K562 (cell line): ENCODE data around the gene KAT6B. TPM values are rescaled to one million over a fixed set of nuclear protein-coding genes. Genes with fewer than 3 reads are reported as not detected.

Experiments used
- ATAC-seq: fragments of 200-7000 bp; cut with Tn5 transposase; 3 replicates; pipeline ENCODE4 v1.9.1; 2020; ENCODE audit warnings: moderate library complexity
- BruUV-seq: library from RNA; stranded (reverse); fragments of 400-500 nt; replicated peaks from 2 replicates; lab custom pipeline; 2021; lab: Mats Ljungman, UMichigan
- CTCF ChIA-PET: fragments of 300-600 bp; formaldehyde crosslinking; extraction: SDS; loops from one replicate; lab custom pipeline; 2021; ENCODE audit warnings: low intra/inter-chr PET ratio; lab: Yijun Ruan, JAX
- POLR2A ChIA-PET: fragments of 300-600, 350-650 bp; sonication (Branson Sonifier 250); formaldehyde crosslinking; extraction: SDS; loops from one replicate; lab custom pipeline; 2021; ENCODE audit warnings: antibody characterized with exemption, inconsistent platforms; lab: Yijun Ruan, JAX
- DNase-seq, 4 experiments: peaks; one replicate each; pipeline versions ENCODE4 v3.0.0 to v3.0.0-alpha.2; 2011 to 2018; ENCODE audit warnings: low spot score in 3 of 4, mixed read lengths in 3 of 4; ENCODE audit errors: extremely low read depth in 1 of 4
- FAIRE-seq: peaks from 2 replicates; lab custom pipeline; 2011; peaks lifted over from hg19 to GRCh38; lab: Jason Lieb, UNC
- H2AFZ ChIP-seq: 2 replicates; pipeline ENCODE4 v1.6.0; 2011; ENCODE audit warnings: low read depth, low read length, control low read depth, inconsistent platforms
- H3K27ac ChIP-seq: fragments of 200-600 bp; 3 replicates; pipeline ENCODE4 v1.8.0; 2011; ENCODE audit warnings: low read depth, mild to moderate bottlenecking, control low read depth, inconsistent platforms, low read length, moderate library complexity, mixed read lengths; ENCODE audit errors: extremely low read depth
- H3K27me3 ChIP-seq, 2 experiments: fragments of 300-600 bp in 1 of 2; 2 replicates in 1 of 2; 3 replicates in 1 of 2; pipeline versions ENCODE4 v1.6.0 to v1.8.0; 2011; ENCODE audit warnings: inconsistent platforms in 2 of 2, low read length in 2 of 2, mild to moderate bottlenecking in 1 of 2, mixed read lengths in 1 of 2, moderate library complexity in 1 of 2; ENCODE audit not compliant: control insufficient read depth in 2 of 2, insufficient read depth in 2 of 2
- H3K36me3 ChIP-seq: fragments of 300-600 bp; 3 replicates; pipeline ENCODE4 v1.8.0; 2011; ENCODE audit warnings: mild to moderate bottlenecking, low read length, inconsistent platforms; ENCODE audit not compliant: control insufficient read depth, insufficient read depth
- H3K4me1 ChIP-seq, 2 experiments: fragments of 200-600 bp in 1 of 2; replicated peaks in 1 of 2; 2 replicates in 1 of 2; 3 replicates in 1 of 2; pipeline versions ENCODE4 v1.5.1 to v1.8.0; 2011; ENCODE audit warnings: inconsistent platforms in 2 of 2, low read length in 2 of 2, mild to moderate bottlenecking in 1 of 2, mixed read lengths in 1 of 2, moderate library complexity in 1 of 2; ENCODE audit not compliant: control insufficient read depth in 2 of 2, insufficient read depth in 2 of 2
- H3K4me2 ChIP-seq: 2 replicates; pipeline ENCODE4 v1.6.1; 2011; ENCODE audit warnings: low read length, control low read depth, inconsistent platforms, mixed read lengths; ENCODE audit not compliant: insufficient read depth
- H3K4me3 ChIP-seq: fragments of 200-600 bp; sonication (generic), shearing (Covaris generic); 2 replicates; pipeline ENCODE4 v1.5.1; 2016; ENCODE audit warnings: control low read depth, inconsistent platforms
- H3K79me2 ChIP-seq: fragments of 200-600 bp; 3 replicates; pipeline ENCODE4 v1.8.0; 2011; ENCODE audit warnings: low read length, inconsistent platforms; ENCODE audit not compliant: control insufficient read depth, insufficient read depth
- H3K9ac ChIP-seq, 2 experiments: 2 replicates each; pipeline versions ENCODE4 v1.6.0 to v1.6.1; 2011; ENCODE audit warnings: low read depth in 2 of 2, low read length in 2 of 2, control low read depth in 1 of 2, inconsistent platforms in 1 of 2, mild to moderate bottlenecking in 1 of 2, mixed read lengths in 1 of 2; ENCODE audit not compliant: insufficient read depth in 1 of 2
- H3K9me1 ChIP-seq: one replicate; pipeline ENCODE4 v1.6.0; 2011; ENCODE audit warnings: inconsistent platforms, mild to moderate bottlenecking, low read length, moderate library complexity; ENCODE audit not compliant: control insufficient read depth, insufficient read depth
- H3K9me3 ChIP-seq: replicated peaks from 2 replicates; pipeline ENCODE4 v1.5.1; 2011; ENCODE audit warnings: low read depth, low read length, inconsistent platforms; ENCODE audit not compliant: control insufficient read depth, insufficient read depth
- H4K20me1 ChIP-seq: replicated peaks from 2 replicates; pipeline ENCODE4 v1.6.1; 2011; ENCODE audit warnings: low read length, inconsistent platforms, mixed read lengths; ENCODE audit not compliant: control insufficient read depth, insufficient read depth
- BMI1 ChIP-seq: fragments of 150-350 bp; IDR thresholded peaks from 2 replicates; pipeline ENCODE4 v1.6.1; 2014; ENCODE audit warnings: low read length
- DNMT1 ChIP-seq: fragments of 450-650 bp; IDR thresholded peaks from 2 replicates; pipeline ENCODE4 v1.6.1; 2016; ENCODE audit warnings: antibody characterized with exemption, mild to moderate bottlenecking
- GABPB1 ChIP-seq: sonication (generic); formaldehyde crosslinking; IDR thresholded peaks from 2 replicates; pipeline ENCODE4 v1.8.0; 2022; ENCODE audit warnings: mild to moderate bottlenecking, missing genetic modification reagents
- KAT8 ChIP-seq: fragments of 450-650 bp; IDR thresholded peaks from 2 replicates; pipeline ENCODE4 v1.6.1; 2016; ENCODE audit warnings: low read depth, mild to moderate bottlenecking
- NCOA4 ChIP-seq: fragments of 450-650 bp; IDR thresholded peaks from 2 replicates; pipeline ENCODE4 v1.6.1; 2018; ENCODE audit warnings: mild to moderate bottlenecking; ENCODE audit not compliant: partially characterized antibody
- NONO ChIP-seq, 2 experiments: fragments of 200-400 bp in 1 of 2; fragments of 450-650 bp in 1 of 2; formaldehyde crosslinking in 1 of 2; IDR thresholded peaks; 2 replicates each; pipeline ENCODE4 v1.6.1; 2017; ENCODE audit warnings: low read depth in 2 of 2, mild to moderate bottlenecking in 2 of 2, moderate library complexity in 2 of 2, low read length in 1 of 2
- XRCC3 ChIP-seq: fragments of 450-650 bp; IDR thresholded peaks from 2 replicates; pipeline ENCODE4 v1.6.1; 2017; ENCODE audit warnings: mild to moderate bottlenecking, moderate library complexity
- ZBTB8A ChIP-seq: fragments of 450-650 bp; IDR thresholded peaks from 2 replicates; pipeline ENCODE4 v1.6.1; 2018; ENCODE audit warnings: mild to moderate bottlenecking, moderate library complexity; ENCODE audit not compliant: partially characterized antibody
- ZC3H8 ChIP-seq: fragments of 450-650 bp; IDR thresholded peaks from 2 replicates; pipeline ENCODE4 v1.6.1; 2017
- ZNF175 ChIP-seq: fragments of 200-800 bp; sonication (Bioruptor generic); IDR thresholded peaks from 2 replicates; pipeline ENCODE4 v1.6.1; 2016; ENCODE audit warnings: low read depth, mild to moderate bottlenecking, missing genetic modification characterization, missing compliant biosample characterization
- ZNF445 ChIP-seq: fragments of 250-450 bp; sonication (Bioruptor Pico); IDR thresholded peaks from 2 replicates; pipeline ENCODE4 v1.4.0; 2020; ENCODE audit warnings: low read depth, mild to moderate bottlenecking, moderate library complexity
- ZNF586 ChIP-seq: fragments of 450-650 bp; formaldehyde crosslinking; conservative IDR thresholded peaks from 2 replicates; pipeline ENCODE4 v1.4.0; 2020; ENCODE audit warnings: mild to moderate bottlenecking, moderate library complexity
- WGBS: fragments of 100-300 bp; shearing (Covaris generic); methylation state at CpG from one replicate; pipeline ENCODE4 v1.1.6; 2016; ENCODE audit warnings: low coverage, mixed read lengths; ENCODE audit not compliant: insufficient coverage; ENCODE audit errors: missing lambda C conversion rate; 5-methylcytosine and 5-hydroxymethylcytosine counted together
- in situ Hi-C: fragments of 300-500 bp; cut with MboI; formaldehyde crosslinking; loops from 4 replicates; pipeline ENCODE4 v1.15.0; 2018; ENCODE audit warnings: inconsistent platforms, mixed read lengths
- intact Hi-C: fragments of 100-400 bp; cut with micrococcal nuclease; formaldehyde crosslinking; loops from 2 replicates; pipeline ENCODE4 v1.14.2; 2022
- polyA plus RNA-seq, 8 experiments: library from polyadenylated mRNA; depleted of rRNA in 4 of 8; stranded (reverse) in 5 of 8; unstranded in 3 of 8; fragments of >200 nt; fragmentation: Nextera tagmentation in 2 of 8; fragmentation: Illumina TruSeq in 1 of 8; extraction: Ambion mirVana in 2 of 8; extraction: Trizol in 1 of 8; gene quantifications; 2 replicates each; pipeline versions ENCODE4 v1.2.1 to v1.2.3, GENCODE V29; 2011 to 2014; ENCODE audit warnings: inconsistent platforms in 1 of 8, missing spikeins in 1 of 8
- total RNA-seq, 7 experiments: library from RNA; depleted of rRNA in 6 of 7; stranded (reverse); fragments of >200 nt in 6 of 7; fragmentation: Illumina TruSeq in 2 of 7; extraction: Trizol in 2 of 7; gene quantifications; 2 replicates each; pipeline versions ENCODE4 v1.2.1 to v1.2.3, GENCODE V29; 2011 to 2021; ENCODE audit warnings: low replicate concordance in 1 of 7
- TF ChIP-seq, protein P1 (sequence below): sonication (generic); formaldehyde crosslinking; IDR thresholded peaks from 2 replicates; pipeline ENCODE4 v1.8.0; 2022; ENCODE audit warnings: mild to moderate bottlenecking, missing genetic modification reagents
- TF ChIP-seq, protein P2 (sequence below): sonication (generic); formaldehyde crosslinking; IDR thresholded peaks from 2 replicates; pipeline ENCODE4 v1.8.0; 2022; ENCODE audit warnings: mild to moderate bottlenecking, missing genetic modification reagents
- TF ChIP-seq, protein P3 (sequence below): sonication (generic); formaldehyde crosslinking; IDR thresholded peaks from 2 replicates; pipeline ENCODE4 v1.8.1; 2023; ENCODE audit warnings: mild to moderate bottlenecking, missing genetic modification reagents
- TF ChIP-seq, protein P4 (sequence below): sonication (generic); formaldehyde crosslinking; IDR thresholded peaks from 2 replicates; pipeline ENCODE4 v1.8.0; 2022; ENCODE audit warnings: mild to moderate bottlenecking, missing genetic modification reagents, borderline replicate concordance

The KAT6B gene
- total and polyA plus RNA-seq, 9 of the 15 experiments (the other 6 are each of a cell fraction or from before 2014, with no cell fraction given) = 1.4 to 9.2 (median 6.8) TPM

DNA sequence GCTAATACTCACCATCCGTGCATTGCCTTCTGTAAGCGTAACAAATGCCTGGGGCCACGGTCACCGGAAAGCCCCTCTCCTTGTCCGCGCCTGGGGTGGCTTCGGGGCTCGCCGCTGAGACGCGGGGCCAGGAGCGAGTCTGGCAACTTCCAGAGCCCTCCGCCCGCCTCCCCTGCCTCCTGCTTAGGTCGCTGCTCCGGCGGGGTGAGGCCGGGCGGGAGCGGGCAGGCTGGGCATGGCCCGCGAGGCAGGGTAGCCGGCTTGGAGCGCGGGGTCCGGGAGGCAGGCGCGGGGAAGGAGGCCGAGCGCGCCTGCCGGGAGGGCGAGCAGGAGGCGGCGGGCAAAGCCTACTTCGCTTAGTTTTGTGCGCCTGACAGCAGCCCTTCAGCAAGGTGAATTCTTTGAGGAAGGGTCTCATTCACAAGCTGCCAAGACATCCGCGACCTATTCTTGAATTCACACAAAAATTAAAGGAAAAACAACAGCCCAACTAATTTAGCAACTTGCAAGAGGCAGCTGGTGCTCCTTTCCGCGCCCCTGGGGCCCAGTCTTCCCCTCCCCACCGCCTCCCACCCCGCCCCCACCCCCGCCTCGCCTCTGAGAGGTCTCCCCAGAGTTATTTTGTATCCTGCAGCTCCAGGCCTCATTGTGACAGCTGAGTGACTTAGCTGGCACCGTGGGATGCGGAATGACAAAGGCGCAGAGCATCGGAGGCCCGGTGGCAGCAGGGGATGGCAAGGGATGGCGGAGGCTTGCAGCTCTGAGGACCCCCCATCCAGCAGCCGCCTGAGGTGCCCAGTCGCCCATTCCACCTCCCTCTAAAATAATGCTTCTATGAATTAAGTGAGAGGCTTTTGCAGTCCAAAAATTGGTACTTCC, 12.8 kb upstream of the KAT6B start:
- ChIA-PET CTCF (no interaction called here), POLR2A (interaction anchor here (0.6 to 0.7 kb wide), 3 partner anchors 9 to 112 kb away, joined by 3 read pairs; no protein-coding TSS in a partner anchor)
- Histone ChIP-seq H2AFZ (no peak overlapping the region), H3K27ac (no peak overlapping the region), H3K36me3 (no peaks in the 10 kb centered on the region), H3K9me3 (peaks cover 6% of the 10 kb centered on the region), H4K20me1 (no peaks in the 10 kb centered on the region), H3K9ac (0 out of 4 replicates have a peak overlapping the region, but pooled peaks of 1 of the 2 experiments have one; percentile 7), H3K4me2 (no peak overlapping the region), H3K27me3 (peaks cover 2 to 16% of the 10 kb centered on the region in 2 experiments; a peak in 3 of 5 replicates), H3K9me1 (no peaks in the 10 kb centered on the region), H3K4me3 (no peak overlapping the region), H3K4me1 (peaks cover 0 to 8% of the 10 kb centered on the region in 2 experiments; a peak in 2 of 5 replicates), H3K79me2 (no peaks in the 10 kb centered on the region)
- BruUV-seq = no TSS peak
- in situ Hi-C loops = no loop called here
- no peak for DNase-seq
- ATAC-seq = no peak
- WGBS = 31% methylated on average over 38 of the region's 53 CpGs
- FAIRE-seq = no peak
- intact Hi-C loops = no loop called here
- TF ChIP-seq, protein P1, sequence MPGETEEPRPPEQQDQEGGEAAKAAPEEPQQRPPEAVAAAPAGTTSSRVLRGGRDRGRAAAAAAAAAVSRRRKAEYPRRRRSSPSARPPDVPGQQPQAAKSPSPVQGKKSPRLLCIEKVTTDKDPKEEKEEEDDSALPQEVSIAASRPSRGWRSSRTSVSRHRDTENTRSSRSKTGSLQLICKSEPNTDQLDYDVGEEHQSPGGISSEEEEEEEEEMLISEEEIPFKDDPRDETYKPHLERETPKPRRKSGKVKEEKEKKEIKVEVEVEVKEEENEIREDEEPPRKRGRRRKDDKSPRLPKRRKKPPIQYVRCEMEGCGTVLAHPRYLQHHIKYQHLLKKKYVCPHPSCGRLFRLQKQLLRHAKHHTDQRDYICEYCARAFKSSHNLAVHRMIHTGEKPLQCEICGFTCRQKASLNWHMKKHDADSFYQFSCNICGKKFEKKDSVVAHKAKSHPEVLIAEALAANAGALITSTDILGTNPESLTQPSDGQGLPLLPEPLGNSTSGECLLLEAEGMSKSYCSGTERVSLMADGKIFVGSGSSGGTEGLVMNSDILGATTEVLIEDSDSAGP = no peak
- no peak for TF ChIP-seq BMI1
- TF ChIP-seq, protein P2, sequence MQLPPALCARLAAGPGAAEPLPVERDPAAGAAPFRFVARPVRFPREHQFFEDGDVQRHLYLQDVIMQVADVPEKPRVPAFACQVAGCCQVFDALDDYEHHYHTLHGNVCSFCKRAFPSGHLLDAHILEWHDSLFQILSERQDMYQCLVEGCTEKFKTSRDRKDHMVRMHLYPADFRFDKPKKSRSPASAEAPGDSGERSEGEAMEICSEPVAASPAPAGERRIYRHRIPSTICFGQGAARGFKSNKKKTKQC (CRISPR knock-in tag) = no peak
- no peak for TF ChIP-seq DNMT1
- no peak for TF ChIP-seq ZNF445 (CRISPR knock-in tag)
- no peak for TF ChIP-seq ZNF586
- TF ChIP-seq ZBTB8A = no peak
- TF ChIP-seq ZNF175 (CRISPR knock-in tag) = no peak
- TF ChIP-seq, protein P3, sequence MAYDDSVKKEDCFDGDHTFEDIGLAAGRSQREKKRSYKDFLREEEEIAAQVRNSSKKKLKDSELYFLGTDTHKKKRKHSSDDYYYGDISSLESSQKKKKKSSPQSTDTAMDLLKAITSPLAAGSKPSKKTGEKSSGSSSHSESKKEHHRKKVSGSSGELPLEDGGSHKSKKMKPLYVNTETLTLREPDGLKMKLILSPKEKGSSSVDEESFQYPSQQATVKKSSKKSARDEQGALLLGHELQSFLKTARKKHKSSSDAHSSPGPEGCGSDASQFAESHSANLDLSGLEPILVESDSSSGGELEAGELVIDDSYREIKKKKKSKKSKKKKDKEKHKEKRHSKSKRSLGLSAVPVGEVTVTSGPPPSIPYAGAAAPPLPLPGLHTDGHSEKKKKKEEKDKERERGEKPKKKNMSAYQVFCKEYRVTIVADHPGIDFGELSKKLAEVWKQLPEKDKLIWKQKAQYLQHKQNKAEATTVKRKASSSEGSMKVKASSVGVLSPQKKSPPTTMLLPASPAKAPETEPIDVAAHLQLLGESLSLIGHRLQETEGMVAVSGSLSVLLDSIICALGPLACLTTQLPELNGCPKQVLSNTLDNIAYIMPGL (CRISPR knock-in tag) = no peak
- TF ChIP-seq NONO (IDR thresholded peaks at IDR 0.05; ENCODE audit: low read depth in 2 of 2, low read length in 1 of 2) = no peak
- TF ChIP-seq NCOA4 = no peak
- TF ChIP-seq, protein P4, sequence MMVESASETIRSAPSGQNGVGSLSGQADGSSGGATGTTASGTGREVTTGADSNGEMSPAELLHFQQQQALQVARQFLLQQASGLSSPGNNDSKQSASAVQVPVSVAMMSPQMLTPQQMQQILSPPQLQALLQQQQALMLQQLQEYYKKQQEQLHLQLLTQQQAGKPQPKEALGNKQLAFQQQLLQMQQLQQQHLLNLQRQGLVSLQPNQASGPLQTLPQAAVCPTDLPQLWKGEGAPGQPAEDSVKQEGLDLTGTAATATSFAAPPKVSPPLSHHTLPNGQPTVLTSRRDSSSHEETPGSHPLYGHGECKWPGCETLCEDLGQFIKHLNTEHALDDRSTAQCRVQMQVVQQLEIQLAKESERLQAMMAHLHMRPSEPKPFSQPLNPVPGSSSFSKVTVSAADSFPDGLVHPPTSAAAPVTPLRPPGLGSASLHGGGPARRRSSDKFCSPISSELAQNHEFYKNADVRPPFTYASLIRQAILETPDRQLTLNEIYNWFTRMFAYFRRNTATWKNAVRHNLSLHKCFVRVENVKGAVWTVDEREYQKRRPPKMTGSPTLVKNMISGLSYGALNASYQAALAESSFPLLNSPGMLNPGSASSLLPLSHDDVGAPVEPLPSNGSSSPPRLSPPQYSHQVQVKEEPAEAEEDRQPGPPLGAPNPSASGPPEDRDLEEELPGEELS = no peak
- no peak for TF ChIP-seq GABPB1 (CRISPR knock-in tag)
- no peak for TF ChIP-seq ZC3H8
- TF ChIP-seq XRCC3 = no peak
- TF ChIP-seq KAT8 = no peak
